Right lobe of liver (tissue), 6 donors: ENCODE data around the gene LLGL2. TPM values are rescaled to one million over a fixed set of nuclear protein-coding genes. Genes with fewer than 3 reads are reported as not detected.

ENCODE experiments used
- ATAC-seq, 4 donors: fragments of 200-7000 bp; cut with Tn5 transposase; one replicate each; pipeline ENCODE4 v1.9.1; 2020; ENCODE audit warnings: mild to moderate bottlenecking in 4 of 4, moderate library complexity in 4 of 4
- DNase-seq, 3 donors: peaks; one replicate each; pipeline ENCODE4 v3.0.0-alpha.2; 2020
- H3K27ac ChIP-seq, 3 donors: fragments of 200-600 bp; one replicate each; pipeline ENCODE4 v1.8.0; 2022
- H3K27me3 ChIP-seq, 2 donors: fragments of 200-600 bp; one replicate each; pipeline ENCODE4 v1.8.0; 2022
- H3K36me3 ChIP-seq, 4 donors: fragments of 200-600 bp; sonication (generic) in 1 of 4; one replicate each; pipeline versions ENCODE4 v1.5.1 to v1.8.0; 2017 to 2022; ENCODE audit warnings: control low read depth in 1 of 4
- H3K4me1 ChIP-seq, 4 donors: fragments of 200-600 bp; sonication (generic) in 1 of 4; one replicate each; pipeline versions ENCODE4 v1.5.1 to v1.8.0; 2017 to 2022; ENCODE audit warnings: control low read depth in 1 of 4
- H3K4me3 ChIP-seq, 3 donors: fragments of 200-600 bp; one replicate each; pipeline ENCODE4 v1.8.0; 2022
- H3K9me3 ChIP-seq, 4 donors: fragments of 200-600 bp; sonication (generic) in 1 of 4; one replicate each; pipeline versions ENCODE4 v1.5.1 to v1.8.0; 2017 to 2022; ENCODE audit warnings: control low read depth in 1 of 4
- CTCF ChIP-seq, 4 donors: fragments of 200-600 bp in 3 of 4; fragments of 450-650 bp in 1 of 4; IDR thresholded peaks; one replicate each; pipeline versions ENCODE4 v1.5.1 to v1.8.0; 2016 to 2022; ENCODE audit warnings: antibody characterized with exemption in 4 of 4, mild to moderate bottlenecking in 2 of 4
- POLR2A ChIP-seq: fragments of 450-650 bp; IDR thresholded peaks from one replicate; pipeline ENCODE4 v1.6.1; 2017; ENCODE audit warnings: antibody characterized with exemption, mild to moderate bottlenecking
- WGBS: methylation state at CpG from one replicate; pipeline ENCODE4 v1.1.6; 2018; ENCODE audit warnings: low coverage, low lambda C conversion rate; ENCODE audit not compliant: insufficient coverage; ENCODE audit errors: missing lambda C conversion rate; 5-methylcytosine and 5-hydroxymethylcytosine counted together
- intact Hi-C, 2 donors: fragments of 100-400 bp; cut with DNase I; formaldehyde crosslinking; loops; one replicate each; pipeline versions ENCODE4 v1.11.2 to v1.14.1; 2022
- total RNA-seq, 6 experiments: library from RNA; depleted of rRNA in 2 of 6; stranded (reverse); fragments of >200 nt in 2 of 6; fragmentation: NEBNext Ultra II Directional in 3 of 6; extraction: Animal tissue kit (Norgen Biotek cat#: 25700) in 3 of 6; gene quantifications; one replicate each; pipeline versions ENCODE4 v1.1.0 to v1.2.4, GENCODE V29; 2016 to 2023
- donor health status: DM: no; HTN: yes; CAD: no.
- donor health status: DM: no; HTN: no; CAD: no.
- donor health status: DM: no; HTN: no; CAD: no.
- donor health status: DM: no; HTN: yes; CAD: no.
- donor health status: DM: no; HTN: yes; CAD: no.

LLGL2 gene
- total RNA-seq, 6 experiments from 2014 or later: 32.8 to 71.4 (median 44.6) TPM

- intact Hi-C loops: no loop called here
- TF ChIP-seq POLR2A (no peak), CTCF (IDR thresholded peaks at IDR 0.05) (peak; percentile 33 to 62 (median 58))
- ATAC-seq: peak; percentile 57 to 72 (median 62)
- Histone ChIP-seq H3K4me3 (no peak overlapping the region), H3K27ac (no peak overlapping the region), H3K4me1 (no peaks in the 10 kb centered on the region), H3K9me3 (no peaks in the 10 kb centered on the region), H3K36me3 (no peaks in the 10 kb centered on the region), H3K27me3 (no peaks in the 10 kb centered on the region)
- 83% methylated on average over 13 of the region's 28 CpGs for WGBS
- peak in 2 of 3 donors; percentile 41 to 49 for DNase-seq
These were observed 75.8 kb downstream of the LLGL2 start for GRCh38 chr17:75601057-75601987.

- intact Hi-C loops: no loop called here
- no peaks in the 10 kb centered on the region for H3K27me3 ChIP-seq
- DNase-seq: no peak
These were observed 77.1 kb downstream of the LLGL2 start for GRCh38 chr17:75602644-75603043.

GRCh38 chr17:75603123-75603522 is 77.6 kb downstream of the LLGL2 start:
- no peaks in the 10 kb centered on the region for H3K36me3 ChIP-seq
- H3K9me3 ChIP-seq: no peaks in the 10 kb centered on the region
- no peak for TF ChIP-seq CTCF (IDR thresholded peaks at IDR 0.05)
- TF ChIP-seq POLR2A: no peak
- H3K27ac ChIP-seq: no peak overlapping the region
- DNase-seq (no peak), ATAC-seq (peak in 1 of 4 donors; percentile 8)
- H3K4me3 ChIP-seq: no peak overlapping the region
- WGBS: 74% methylated on average over 5 of the region's 9 CpGs
- H3K27me3 ChIP-seq: no peaks in the 10 kb centered on the region
- H3K4me1 ChIP-seq: no peaks in the 10 kb centered on the region
- intact Hi-C loops: no loop called here

More at GRCh38 chr17:75602644-75603043, 77.1 kb downstream of the LLGL2 start:
- H3K4me3 ChIP-seq: no peak overlapping the region
- no peaks in the 10 kb centered on the region for H3K4me1 ChIP-seq
- H3K9me3 ChIP-seq: no peaks in the 10 kb centered on the region
- peak in 2 of 4 donors; percentile 9 to 13 for ATAC-seq
- H3K27ac ChIP-seq: no peak overlapping the region
- H3K36me3 ChIP-seq: no peaks in the 10 kb centered on the region
- TF ChIP-seq CTCF (IDR thresholded peaks at IDR 0.05) (no peak), POLR2A (no peak)
- 92% methylated on average over 6 of the region's 12 CpGs for WGBS

- TF ChIP-seq CTCF (IDR thresholded peaks at IDR 0.05) (no peak), POLR2A (no peak)
- 80% methylated on average over 7 of the region's 12 CpGs for WGBS
- no peak overlapping the region for H3K27ac ChIP-seq
- H3K27me3 ChIP-seq: no peaks in the 10 kb centered on the region
- H3K4me3 ChIP-seq: no peak overlapping the region
- no peaks in the 10 kb centered on the region for H3K36me3 ChIP-seq
- no peaks in the 10 kb centered on the region for H3K9me3 ChIP-seq
- peak in 1 of 4 donors; percentile 20 for ATAC-seq
- no peaks in the 10 kb centered on the region for H3K4me1 ChIP-seq
- no peak for DNase-seq
- intact Hi-C loops: no loop called here
These were observed 78.7 kb downstream of the LLGL2 start for GRCh38 chr17:75604034-75604695.
